Measurements from ENCODE around the gene DYNLRB2.

The DYNLRB2 gene

GRCh38 chr16:80526418-80527061 lies 14.3 kb upstream of the DYNLRB2 start:
- DNase-seq (ENCODE audit: insufficient read length, low spot score) (no peak), FAIRE-seq (no peak)
- peak; percentile 78 for TF ChIP-seq CTCF (IDR thresholded peaks at IDR 0.05; ENCODE audit: insufficient read depth, missing control alignments)

GRCh38 chr16:80527297-80527696 lies 13.5 kb upstream of the DYNLRB2 start:
- DNase-seq (ENCODE audit: insufficient read length, low spot score): no peak

GRCh38 chr16:80530479-80530878 lies 10.3 kb upstream of the DYNLRB2 start:
- TF ChIP-seq CTCF (IDR thresholded peaks at IDR 0.05; ENCODE audit: insufficient read depth, missing control alignments): no peak
- DNase-seq (ENCODE audit: insufficient read length, low spot score) (no peak), FAIRE-seq (no peak)

More at GRCh38 chr16:80527297-80527696, 13.5 kb upstream of the DYNLRB2 start:
- no peak for FAIRE-seq
- peak; percentile 10 for TF ChIP-seq CTCF (IDR thresholded peaks at IDR 0.05; ENCODE audit: insufficient read depth, missing control alignments)

GRCh38 chr16:80536238-80536637 lies 4.6 kb upstream of the DYNLRB2 start:
- DNase-seq (ENCODE audit: insufficient read length, low spot score) (no peak), FAIRE-seq (no peak)
- TF ChIP-seq CTCF (IDR thresholded peaks at IDR 0.05; ENCODE audit: insufficient read depth, missing control alignments): no peak

GRCh38 chr16:80541306-80541694 lies 507 bp downstream of the DYNLRB2 start:
- FAIRE-seq (no peak), DNase-seq (ENCODE audit: insufficient read length, low spot score) (no peak)
- no peak for TF ChIP-seq CTCF (IDR thresholded peaks at IDR 0.05; ENCODE audit: insufficient read depth, missing control alignments)

- FAIRE-seq (no peak), DNase-seq (ENCODE audit: insufficient read length, low spot score) (no peak)
- no peak for TF ChIP-seq CTCF (IDR thresholded peaks at IDR 0.05; ENCODE audit: insufficient read depth, missing control alignments)
Measured at GRCh38 chr16:80543162-80543561, 2.4 kb downstream of the DYNLRB2 start.

- no peak for DNase-seq (ENCODE audit: insufficient read length, low spot score)
- no peak for TF ChIP-seq CTCF (IDR thresholded peaks at IDR 0.05; ENCODE audit: insufficient read depth, missing control alignments)
- no peak for FAIRE-seq
Measured at GRCh38 chr16:80544326-80544725, 3.5 kb downstream of the DYNLRB2 start.

Data from D721Med (cell line).